Pons (tissue), 1 donor: Measurements from ENCODE around the gene PNMA8B.

ENCODE experiments used
- DNase-seq: peaks from one replicate; pipeline ENCODE4 v3.0.0-alpha.2; 2016; ENCODE audit warnings: low spot score

Gene PNMA8B

DNA sequence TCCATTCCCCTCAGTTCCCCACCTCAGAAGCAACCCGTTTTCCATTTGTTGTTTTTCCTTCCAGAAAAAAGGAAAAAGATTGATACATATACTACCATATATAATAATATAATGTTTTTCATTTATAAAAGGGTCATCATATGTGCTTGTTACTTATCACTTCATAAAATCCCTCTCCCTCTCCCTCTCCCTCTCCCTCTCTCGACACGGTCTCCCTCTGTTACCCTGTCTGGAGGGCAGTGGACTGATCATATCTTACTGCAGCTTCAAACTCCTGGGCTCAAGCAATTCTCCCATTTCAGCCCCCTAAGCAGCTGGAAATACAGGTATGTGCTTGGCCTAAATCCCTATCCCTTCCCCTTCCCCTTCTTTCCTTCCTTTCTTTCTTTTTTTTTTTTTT, 41.4 kb downstream of the PNMA8B start:
- no peak for DNase-seq

DNA sequence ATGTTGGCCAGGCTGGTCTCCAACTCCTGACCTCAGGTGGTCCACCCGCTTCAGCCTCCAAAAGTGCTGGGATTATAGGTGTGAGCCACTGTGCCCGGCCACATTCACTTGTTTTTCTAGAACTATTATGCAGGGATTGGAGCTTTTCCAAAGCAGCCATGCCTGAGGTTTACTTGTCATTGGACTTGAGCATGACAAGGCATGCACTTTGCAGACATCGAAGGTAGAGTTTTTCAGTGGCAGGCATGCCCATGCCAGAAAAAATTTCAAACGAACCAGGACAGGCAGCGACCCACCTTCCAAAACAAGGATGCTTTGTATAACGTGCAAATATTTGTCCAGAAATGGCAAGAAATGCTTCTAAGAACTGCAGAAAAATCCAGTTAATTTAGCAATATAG, 42.0 kb downstream of the PNMA8B start:
- no peak for DNase-seq

DNA sequence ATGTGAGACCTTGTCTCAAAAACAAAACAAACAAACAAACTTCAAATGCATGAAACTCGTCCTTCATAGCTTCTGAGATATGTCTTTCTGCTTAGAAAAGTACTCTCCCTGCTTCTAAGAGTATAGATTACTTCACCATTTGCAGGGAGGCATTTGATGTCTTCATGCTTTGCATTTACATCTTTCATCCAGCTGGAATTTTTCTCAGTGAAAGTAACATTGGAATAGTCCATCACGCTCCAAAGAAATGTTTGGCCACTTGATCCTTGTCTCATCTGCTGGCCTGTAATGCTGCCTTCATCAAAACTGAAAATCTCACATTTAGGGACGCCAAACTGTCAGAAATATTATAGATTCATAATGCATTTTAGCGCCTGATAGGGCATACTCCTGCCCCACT, 43.5 kb downstream of the PNMA8B start:
- DNase-seq = no peak

DNA sequence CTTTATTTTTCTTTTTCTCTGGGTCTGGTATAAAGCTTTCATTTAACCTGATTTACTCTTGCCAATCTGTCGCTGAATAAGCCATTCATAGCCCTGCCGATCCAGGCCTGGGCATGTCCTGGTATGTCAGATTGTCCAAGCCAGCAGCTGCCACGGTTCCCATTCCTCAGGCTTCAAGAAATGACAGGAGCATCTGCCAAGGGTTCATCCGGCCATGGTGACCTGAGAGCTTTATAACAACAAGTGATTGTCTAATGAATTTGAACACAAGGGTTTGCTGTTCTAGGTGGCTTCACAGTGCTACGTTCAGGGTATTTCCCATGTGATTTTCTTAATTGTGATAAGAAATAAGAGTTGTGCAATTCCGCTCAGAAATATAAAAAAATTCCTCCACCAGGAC, 44.3 kb downstream of the PNMA8B start:
- DNase-seq = peak; percentile 88

DNA sequence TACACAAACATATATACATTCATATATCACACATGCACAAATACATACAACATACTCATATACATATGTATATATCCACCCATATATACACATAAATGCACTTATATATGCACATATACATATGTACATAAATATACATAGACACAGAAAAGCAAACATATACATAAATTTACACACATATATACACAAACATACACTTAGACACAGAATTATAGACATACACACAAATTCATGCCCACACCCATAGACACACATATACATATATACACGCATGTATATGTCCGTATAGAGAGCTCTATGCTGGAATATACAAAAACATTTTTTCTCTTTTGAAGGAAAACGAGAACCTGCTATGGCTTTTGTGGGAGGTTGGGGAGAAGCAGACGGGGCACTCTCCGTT, 44.9 kb downstream of the PNMA8B start:
- no peak for DNase-seq

DNA sequence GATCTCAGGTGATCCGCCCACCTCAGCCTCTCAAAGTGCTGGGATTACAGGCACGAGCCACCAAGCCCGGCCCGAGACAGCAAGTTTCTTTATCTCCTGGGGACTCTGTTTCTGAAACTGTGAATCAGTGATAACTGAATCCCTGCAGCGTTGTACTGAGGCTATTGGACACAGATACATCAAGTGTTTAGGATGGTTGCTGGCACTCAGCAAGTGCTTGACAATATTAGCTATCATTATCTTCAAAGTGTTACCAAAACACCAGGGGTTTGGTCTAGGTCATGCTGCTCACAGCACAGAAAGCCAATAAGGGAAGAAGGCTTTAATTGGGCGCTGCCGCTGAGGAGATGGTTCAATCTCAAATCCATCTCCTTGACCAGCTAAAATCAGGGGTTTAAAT, 46.4 kb downstream of the PNMA8B start:
- no peak for DNase-seq

DNA sequence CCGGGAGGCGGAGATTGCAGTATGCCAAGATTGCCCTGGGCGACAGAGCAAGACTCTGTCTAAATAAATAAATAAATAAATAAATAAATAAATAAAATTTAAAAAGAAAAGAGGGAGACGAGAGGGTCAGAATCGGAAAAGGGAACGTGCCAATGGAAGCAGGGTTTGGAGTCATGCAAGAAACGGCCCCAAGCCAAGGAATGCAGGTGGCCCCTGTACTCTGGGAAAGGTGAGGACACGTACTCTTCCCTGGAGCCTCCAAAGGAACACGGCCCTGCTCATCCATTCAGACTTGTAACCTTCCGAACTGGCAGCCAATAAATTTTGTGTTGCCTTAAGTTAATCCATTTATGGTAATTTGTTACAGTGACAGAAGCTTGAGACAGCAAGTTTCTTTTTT, 47.1 kb downstream of the PNMA8B start:
- DNase-seq = no peak

DNA sequence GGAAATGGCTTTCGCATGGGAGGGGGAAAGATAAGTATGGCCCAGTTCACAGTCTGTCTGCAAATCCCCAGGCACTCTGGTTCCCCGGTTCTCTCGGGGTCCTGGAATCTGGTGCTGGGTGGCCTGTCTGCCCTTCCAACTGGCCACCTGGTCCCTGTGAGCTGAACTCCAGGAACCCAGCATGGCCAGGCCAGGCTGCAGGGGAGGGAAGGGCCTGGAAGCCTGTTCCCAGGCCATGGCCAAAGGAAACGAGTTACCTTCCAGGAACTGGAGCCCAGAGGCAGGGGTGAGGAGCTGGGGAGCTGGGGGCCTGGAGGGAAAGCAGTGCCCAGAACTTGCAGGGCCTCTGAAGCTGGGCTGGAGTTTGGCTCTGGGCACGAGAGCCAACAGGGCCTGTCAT, 47.8 kb downstream of the PNMA8B start:
- no peak for DNase-seq

DNA sequence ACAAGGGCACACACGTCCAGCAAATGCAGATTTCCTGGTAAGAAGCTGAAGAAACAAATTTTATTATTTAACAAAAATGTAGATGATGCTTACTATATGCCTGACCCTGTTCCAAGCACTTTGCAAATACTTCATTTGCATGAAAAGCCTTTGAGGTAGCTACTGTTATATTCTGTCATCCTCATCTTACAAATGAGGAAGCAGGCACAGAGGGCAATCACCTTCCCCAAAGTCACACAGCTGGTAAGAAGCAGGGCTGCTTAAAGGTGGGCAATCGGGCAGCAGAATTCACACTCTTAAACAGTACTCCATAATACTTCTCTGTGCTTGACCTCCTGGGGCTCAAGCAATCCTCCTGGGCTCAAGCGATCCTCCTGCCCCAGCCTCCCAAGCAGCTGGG, 48.7 kb downstream of the PNMA8B start:
- DNase-seq = no peak

DNA sequence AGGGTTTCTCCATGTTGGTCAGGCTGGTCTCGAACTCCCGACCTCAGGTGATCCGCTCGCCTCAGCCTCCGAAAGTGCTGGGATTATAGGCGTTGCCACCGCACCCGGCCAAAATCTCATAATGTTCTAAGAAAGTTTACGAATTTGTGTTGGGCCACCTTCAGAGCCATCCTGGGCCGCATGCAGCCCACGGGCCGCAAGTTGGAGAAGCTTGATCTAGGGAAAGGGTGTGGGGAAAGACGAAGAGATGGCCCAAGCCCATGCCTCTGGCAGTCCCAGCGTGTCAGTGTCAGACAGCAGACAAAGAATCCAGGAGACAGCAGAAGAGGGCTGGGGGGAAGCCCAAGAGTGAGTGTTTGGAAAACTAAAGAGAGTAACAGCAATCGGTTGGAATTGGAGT, 49.6 kb downstream of the PNMA8B start:
- no peak for DNase-seq

DNA sequence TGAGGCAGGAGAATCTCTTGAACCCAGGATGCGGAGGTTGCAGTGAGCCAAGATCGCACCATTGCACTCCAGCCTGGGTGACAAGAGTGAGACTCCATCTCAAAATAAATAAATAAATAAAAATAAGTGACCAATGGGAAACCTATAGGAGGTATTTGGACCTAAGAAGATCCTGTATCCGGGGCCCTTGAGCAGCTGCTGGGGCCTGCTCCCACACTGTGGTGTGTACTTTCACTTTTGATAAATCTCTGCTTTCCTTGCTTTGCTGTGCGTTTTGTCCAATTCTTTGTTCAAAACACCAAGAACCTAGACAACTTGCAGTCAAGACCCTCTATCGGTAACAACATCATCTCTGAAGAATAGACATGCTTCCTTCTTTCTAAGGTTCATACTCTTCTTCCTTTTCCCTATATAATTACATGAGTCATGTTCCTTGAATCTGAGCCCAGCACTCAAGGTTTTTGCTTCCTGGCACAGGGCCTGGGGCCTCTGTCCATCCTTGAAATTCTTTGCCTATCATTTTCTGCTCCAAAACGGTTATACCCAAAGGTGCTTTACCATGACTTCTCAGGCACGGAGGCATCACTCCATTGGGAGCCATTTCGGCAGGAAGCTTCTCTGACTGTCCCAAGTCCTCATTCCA, 52.7 kb downstream of the PNMA8B start:
- DNase-seq = no peak

DNA sequence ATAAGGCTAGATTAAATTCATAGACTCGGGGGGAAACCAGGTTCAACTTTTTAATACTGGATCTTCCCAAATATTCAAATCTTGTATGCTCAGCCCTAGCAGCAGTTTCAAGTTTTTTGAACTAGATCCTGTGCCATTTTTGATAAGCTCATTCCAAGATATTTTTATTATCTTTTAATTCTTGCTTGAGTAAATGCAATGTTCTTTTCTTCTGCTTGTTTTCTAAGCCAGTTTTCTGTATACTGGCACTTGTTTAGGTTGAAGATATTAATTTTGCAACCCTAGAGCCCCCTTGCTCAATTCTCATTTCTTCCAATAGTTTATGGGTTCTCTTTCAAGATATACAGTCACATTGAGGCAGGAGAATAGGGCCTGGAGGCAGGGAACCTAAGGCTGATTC, 53.8 kb downstream of the PNMA8B start:
- no peak for DNase-seq
